GM19099 (cell line): ENCODE measurements around the gene ELMO2.

Experiments
- POLR2A ChIP-seq: IDR thresholded peaks from 3 replicates; pipeline ENCODE4 v1.6.1; 2011; ENCODE audit warnings: low read depth; ENCODE audit not compliant: insufficient read length; ENCODE audit errors: extremely low read depth

The ELMO2 gene

GRCh38 chr20:46325789-46326188, 80.6 kb downstream of the ELMO2 start:
- no peak for TF ChIP-seq POLR2A

GRCh38 chr20:46324960-46325703, 81.3 kb downstream of the ELMO2 start:
- TF ChIP-seq POLR2A, result no peak

GRCh38 chr20:46324379-46324778, 82.0 kb downstream of the ELMO2 start:
- TF ChIP-seq POLR2A, result no peak

GRCh38 chr20:46323557-46323956, 82.9 kb downstream of the ELMO2 start:
- no peak for TF ChIP-seq POLR2A

- TF ChIP-seq POLR2A, result no peak
Measured at GRCh38 chr20:46322641-46323040, 83.8 kb downstream of the ELMO2 start.

- no peak for TF ChIP-seq POLR2A
Measured at GRCh38 chr20:46317685-46318177, 88.7 kb downstream of the ELMO2 start.

GRCh38 chr20:46316984-46317684, 89.3 kb downstream of the ELMO2 start:
- TF ChIP-seq POLR2A, result no peak
